ENCODE results near the gene IMPG2.
"Not testable (repeated sequence)": the region's sequence is repeated elsewhere in the genome, so short reads cannot be mapped to it uniquely, and the experiment has no call there.

The IMPG2 gene

GRCh38 chr3:101320475-101320874 is at the start of gene IMPG2:
Gene IMPG2 (minus strand): TSS chr3:101320575. CDS start chr3:101320372, 203 bp downstream.
- no peak for DNase-seq

- DNase-seq: no peak
Measured at GRCh38 chr3:101362406-101362805, 42.0 kb upstream of the IMPG2 start.

- peak; percentile 45 for DNase-seq
Measured at GRCh38 chr3:101351829-101352228, 31.5 kb upstream of the IMPG2 start.

GRCh38 chr3:101340591-101340990 is 20.2 kb upstream of the IMPG2 start:
- DNase-seq: no peak

- DNase-seq: no peak
Measured at GRCh38 chr3:101333883-101334282, 13.5 kb upstream of the IMPG2 start.

GRCh38 chr3:101329016-101329673 is 8.8 kb upstream of the IMPG2 start:
- no peak for DNase-seq

GRCh38 chr3:101325393-101326134 is 5.2 kb upstream of the IMPG2 start:
- DNase-seq: no peak

GRCh38 chr3:101319531-101319930 is 844 bp downstream of the IMPG2 start:
- DNase-seq: no peak

- no peak for DNase-seq
Measured at GRCh38 chr3:101312545-101312944, 7.8 kb downstream of the IMPG2 start.

GRCh38 chr3:101311676-101312075 is 8.7 kb downstream of the IMPG2 start:
- DNase-seq: no peak

- DNase-seq: no peak
Measured at GRCh38 chr3:101310978-101311375, 9.4 kb downstream of the IMPG2 start.

GRCh38 chr3:101308147-101308772 is 12.1 kb downstream of the IMPG2 start:
- not testable (repeated sequence) for DNase-seq

- no peak for DNase-seq
Measured at GRCh38 chr3:101303836-101304235, 16.5 kb downstream of the IMPG2 start.

- DNase-seq: peak; percentile 11
Measured at GRCh38 chr3:101303089-101303731, 17.2 kb downstream of the IMPG2 start.

- no peak for DNase-seq
Measured at GRCh38 chr3:101300073-101300472, 20.3 kb downstream of the IMPG2 start.

- DNase-seq: no peak
Measured at GRCh38 chr3:101292027-101292426, 28.3 kb downstream of the IMPG2 start.

- no peak for DNase-seq
Measured at GRCh38 chr3:101288294-101288693, 32.1 kb downstream of the IMPG2 start.

GRCh38 chr3:101284757-101285156 is 35.6 kb downstream of the IMPG2 start:
- no peak for DNase-seq

GRCh38 chr3:101281521-101282030 is 38.8 kb downstream of the IMPG2 start:
- no peak for DNase-seq

- DNase-seq: no peak
Measured at GRCh38 chr3:101279765-101280385, 40.5 kb downstream of the IMPG2 start.

- no peak for DNase-seq
Measured at GRCh38 chr3:101279162-101279561, 41.2 kb downstream of the IMPG2 start.

- DNase-seq: no peak
Measured at GRCh38 chr3:101278727-101279126, 41.6 kb downstream of the IMPG2 start.

GRCh38 chr3:101273608-101274007 is 46.8 kb downstream of the IMPG2 start:
- DNase-seq: no peak
